T-helper 1 cell treated with Interleukin-12 subunit alpha and Interleukin-12 subunit beta and Interleukin-4 antibody, amounts not matched to agents 30 ng/mL and 1 ng/mL, for 36 hours (primary cell): ENCODE data around the gene TMEM185B. TPM values are rescaled to one million over a fixed set of nuclear protein-coding genes. Genes with fewer than 3 reads are reported as not detected.

Source experiments
- intact Hi-C: fragments of 100-400 bp; cut with micrococcal nuclease; formaldehyde crosslinking; loops from one replicate; pipeline ENCODE4 v1.15.1; 2024
- total RNA-seq: library from RNA; stranded (reverse); gene quantifications from 2 replicates; pipeline ENCODE4 v1.2.3, GENCODE V29; 2022

The TMEM185B gene
- total RNA-seq, 1 donor from 2014 or later = 41.5 TPM

- intact Hi-C loops = loop anchor here (1.0 to 5.0 kb wide), 4 partner anchors 313 to 534 kb away; no protein-coding TSS in a partner anchor
Measured at GRCh38 chr2:120174963-120175581, 48.1 kb downstream of the TMEM185B start.

Other genes with a start within 250 kb of the TMEM185B start
- 1.8 and 2.1 TPM in 2 replicates for gene EPB41L5, start 210.3 kb downstream of the TMEM185B start, total RNA-seq
- gene RALB, start 29.5 kb upstream of the TMEM185B start, total RNA-seq = 134 and 141 TPM in 2 replicates
- gene INHBB, start 122.7 kb upstream of the TMEM185B start, total RNA-seq = not detected in 2 replicates